HG03045 (cell line): ENCODE measurements around the gene PNPLA4.

Source experiments
- ATAC-seq: cut with Tn5 transposase; IDR thresholded peaks from one replicate; pipeline ENCODE4 v1.9.1; 2021; ENCODE audit warnings: mild to moderate bottlenecking, moderate library complexity; ENCODE audit not compliant: unreplicated experiment

The PNPLA4 gene, protein sequence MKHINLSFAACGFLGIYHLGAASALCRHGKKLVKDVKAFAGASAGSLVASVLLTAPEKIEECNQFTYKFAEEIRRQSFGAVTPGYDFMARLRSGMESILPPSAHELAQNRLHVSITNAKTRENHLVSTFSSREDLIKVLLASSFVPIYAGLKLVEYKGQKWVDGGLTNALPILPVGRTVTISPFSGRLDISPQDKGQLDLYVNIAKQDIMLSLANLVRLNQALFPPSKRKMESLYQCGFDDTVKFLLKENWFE

GRCh38 chrX:7927259-7928167 lies at the start of gene PNPLA4:
Gene PNPLA4, minus strand, starts transcription at chrX:7927413. Its CDS starts 1,294 bp downstream, at chrX:7926119.
- peak; percentile 95 for ATAC-seq

GRCh38 chrX:7972586-7972985 lies 45.4 kb upstream of the PNPLA4 start:
- ATAC-seq, result no peak

GRCh38 chrX:7970428-7970827 lies 43.2 kb upstream of the PNPLA4 start:
- no peak for ATAC-seq

- ATAC-seq, result no peak
Observed at GRCh38 chrX:7965436-7965835, 38.2 kb upstream of the PNPLA4 start.

DNA sequence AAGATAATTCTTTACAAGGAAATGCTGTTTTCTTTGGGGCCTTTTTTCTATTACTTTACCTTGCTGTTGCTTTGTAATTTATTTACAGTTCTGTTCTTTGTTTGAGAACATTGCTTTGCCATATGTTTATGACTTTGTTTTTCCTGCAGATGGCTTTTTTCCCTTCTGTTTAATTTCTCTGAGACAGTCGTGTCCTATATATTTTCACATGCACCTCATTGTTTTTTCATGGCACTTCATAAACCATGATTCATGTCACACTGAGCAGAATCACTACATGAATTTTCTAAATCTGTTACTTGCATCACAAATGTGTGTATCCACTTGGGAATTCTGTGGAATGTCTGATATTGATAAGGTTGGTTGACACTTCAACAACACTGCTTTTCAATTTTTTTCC lies 33.0 kb upstream of the PNPLA4 start:
- no peak for ATAC-seq

GRCh38 chrX:7953446-7953845 lies 26.2 kb upstream of the PNPLA4 start:
- no peak for ATAC-seq

DNA sequence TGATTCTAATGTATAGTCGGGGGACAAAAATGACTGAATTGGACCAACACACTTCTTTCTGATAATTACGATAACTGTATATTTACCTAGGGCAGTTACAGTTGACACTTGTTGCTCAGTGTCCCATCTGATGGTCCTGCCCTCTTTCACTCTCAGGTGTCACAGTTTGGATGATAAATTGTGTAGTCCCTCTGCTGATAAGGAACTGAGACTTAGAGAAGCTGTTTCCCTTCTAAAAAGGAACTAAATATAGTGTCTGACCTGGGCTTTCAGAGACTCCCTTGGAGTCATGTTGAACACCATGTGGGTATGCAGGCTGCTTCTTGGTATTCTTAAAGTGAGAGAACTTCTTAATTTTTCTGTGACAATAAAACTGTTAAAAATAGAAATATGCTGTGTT lies 23.7 kb upstream of the PNPLA4 start:
- ATAC-seq, result peak; percentile 71

DNA sequence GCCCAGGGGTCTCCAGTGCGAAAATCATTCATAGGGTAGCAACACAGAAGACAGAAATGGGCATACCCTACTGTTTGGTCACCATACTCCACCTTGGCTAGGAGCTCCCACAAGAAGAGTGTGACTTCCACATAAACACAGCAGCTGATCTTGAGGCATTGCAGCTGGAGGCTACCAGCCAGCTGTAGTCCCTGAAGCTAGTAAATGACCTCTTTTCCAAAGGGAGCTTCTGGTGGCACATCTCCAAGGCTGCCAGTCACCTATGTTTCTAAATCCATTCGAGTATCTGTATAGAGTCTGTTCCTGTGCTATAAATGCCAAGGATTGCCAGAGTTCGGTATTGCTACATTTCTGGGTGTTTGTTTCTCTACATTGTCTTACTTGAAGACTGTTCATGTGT lies 21.3 kb upstream of the PNPLA4 start:
- no peak for ATAC-seq

DNA sequence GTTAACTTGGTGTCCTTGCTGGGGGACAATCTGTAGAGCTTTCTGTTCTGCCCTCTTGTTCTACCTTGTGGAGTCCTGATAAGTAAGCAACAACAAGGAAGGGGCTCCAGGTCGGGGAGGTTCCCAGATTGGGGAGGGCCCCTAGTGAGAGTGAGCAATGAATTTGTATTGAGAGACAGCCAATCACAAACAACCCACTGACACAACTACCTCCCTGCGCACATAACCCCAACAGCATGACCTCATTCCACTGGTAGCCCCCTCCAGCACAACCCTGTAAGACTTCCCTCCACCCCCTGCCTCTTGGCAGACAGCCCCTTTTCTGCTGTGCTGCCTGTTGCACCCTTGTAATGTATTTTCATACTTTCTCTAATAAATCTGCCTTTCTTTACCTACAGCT lies 19.7 kb upstream of the PNPLA4 start:
- no peak for ATAC-seq

DNA sequence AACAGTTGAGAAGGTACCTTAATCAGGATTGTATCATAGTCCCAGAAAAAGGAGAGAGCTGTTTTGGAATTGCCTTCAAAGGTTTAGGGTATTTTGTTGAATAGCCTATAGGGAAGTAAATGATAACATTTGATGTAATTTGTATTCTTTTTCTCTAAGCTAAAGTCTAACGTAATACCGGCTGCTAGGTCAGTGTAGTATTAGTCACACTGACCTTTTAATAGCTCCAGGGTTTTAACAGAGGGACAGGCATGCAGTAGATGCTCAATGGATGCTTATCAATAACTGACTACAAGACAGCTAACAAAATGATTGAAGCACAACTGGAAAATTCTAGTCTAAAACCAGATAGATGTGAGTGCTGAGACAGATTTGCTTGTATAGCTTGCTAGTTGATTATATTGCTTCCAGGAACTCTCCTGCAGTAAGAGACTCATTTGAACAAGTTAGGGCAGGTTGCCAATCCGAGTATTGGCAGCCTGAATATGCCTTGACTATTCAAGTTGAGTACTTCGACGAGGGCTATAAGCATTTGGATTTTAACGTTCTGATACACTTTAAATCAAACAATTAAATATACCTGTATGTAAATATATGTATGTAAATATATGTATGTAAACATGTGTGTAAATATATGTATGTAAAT lies 16.5 kb upstream of the PNPLA4 start:
- no peak for ATAC-seq

DNA sequence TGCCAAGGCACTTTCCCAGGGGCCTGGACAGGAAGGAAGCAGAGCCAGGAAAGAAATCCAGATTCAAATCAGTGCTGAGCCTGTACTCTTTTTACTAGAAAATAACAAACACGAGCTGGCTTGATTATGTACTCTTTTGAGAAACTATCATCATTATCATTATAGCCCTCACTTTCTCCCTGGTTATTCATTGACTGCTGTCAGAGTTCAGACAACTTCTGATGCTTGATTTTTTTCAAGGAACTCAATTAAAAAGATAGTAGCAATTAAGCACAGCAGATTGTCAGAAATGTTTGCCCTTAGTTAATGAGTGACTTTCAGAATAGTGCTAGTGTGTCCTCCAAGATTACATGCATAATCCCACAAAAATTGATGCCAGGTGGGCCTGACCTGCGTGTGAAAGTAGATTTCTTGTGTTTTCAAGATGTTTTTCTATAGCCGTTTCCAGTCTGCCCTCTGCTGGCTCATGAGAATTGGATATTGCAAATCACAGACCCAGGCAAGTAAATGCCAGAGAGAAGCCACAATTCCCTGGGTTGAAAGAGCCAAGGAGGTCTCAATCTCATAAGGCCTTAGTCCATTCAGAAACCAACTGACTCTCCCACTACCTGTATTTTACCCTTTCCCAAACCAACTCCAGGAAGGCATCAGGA lies 14.3 kb upstream of the PNPLA4 start:
- no peak for ATAC-seq

DNA sequence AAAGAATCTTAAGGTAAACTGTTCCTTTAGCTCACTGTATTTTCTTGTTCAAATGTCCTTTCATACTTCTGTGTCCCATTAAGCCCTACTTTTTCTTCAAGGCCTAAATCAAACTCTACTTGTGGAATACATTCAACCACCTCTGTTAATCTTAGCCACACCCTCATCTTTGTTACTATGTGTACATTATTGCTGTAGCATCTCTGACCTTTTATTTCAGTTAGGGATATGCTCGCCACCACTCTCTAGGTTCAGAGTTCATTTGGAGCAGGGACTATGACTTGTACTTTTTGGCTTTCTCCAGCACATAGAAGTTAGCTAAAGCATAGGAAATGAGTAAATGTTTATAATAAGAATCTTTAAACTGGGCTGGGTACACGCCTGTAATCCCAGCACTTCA lies 6.8 kb upstream of the PNPLA4 start:
- ATAC-seq, result no peak

DNA sequence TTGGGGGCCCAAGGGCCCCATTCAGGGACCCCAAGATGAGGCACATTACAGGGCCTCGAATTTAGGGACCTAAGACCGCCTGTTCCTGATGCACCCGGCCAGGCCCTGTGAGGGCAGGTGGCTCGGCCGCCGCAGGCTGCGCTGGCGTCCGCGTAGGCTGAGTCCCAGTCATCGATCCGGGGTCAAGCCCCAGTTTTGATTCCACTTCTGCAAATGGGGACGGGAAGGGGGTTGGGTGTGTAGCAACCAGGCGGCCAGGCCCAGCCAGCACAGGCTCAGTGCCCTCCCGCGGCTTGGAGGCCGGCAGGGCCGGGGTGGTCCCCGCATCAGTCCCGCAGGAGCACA lies 327 bp downstream of the PNPLA4 start:
- ATAC-seq, result peak; percentile 52

DNA sequence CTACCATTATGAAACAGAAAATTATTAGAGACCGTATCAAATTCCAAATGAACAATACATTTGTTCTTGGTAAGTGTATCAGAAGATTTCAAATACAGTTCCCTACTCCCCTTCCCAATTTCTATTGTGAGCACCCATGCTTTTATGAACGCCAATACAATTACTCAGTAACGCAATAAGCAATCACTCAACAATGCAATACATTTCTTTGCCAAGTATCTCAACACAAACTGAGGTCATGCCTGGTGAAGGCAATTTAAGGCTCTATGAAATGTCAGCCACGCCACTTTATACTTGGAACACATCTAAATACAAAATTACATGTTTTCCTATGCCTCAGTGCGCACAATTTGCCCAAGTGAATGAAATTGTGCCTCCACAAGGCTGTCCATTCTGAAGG lies 712 bp downstream of the PNPLA4 start:
- ATAC-seq, result no peak

- ATAC-seq, result no peak
Observed at GRCh38 chrX:7925867-7926472, 1.2 kb downstream of the PNPLA4 start.

DNA sequence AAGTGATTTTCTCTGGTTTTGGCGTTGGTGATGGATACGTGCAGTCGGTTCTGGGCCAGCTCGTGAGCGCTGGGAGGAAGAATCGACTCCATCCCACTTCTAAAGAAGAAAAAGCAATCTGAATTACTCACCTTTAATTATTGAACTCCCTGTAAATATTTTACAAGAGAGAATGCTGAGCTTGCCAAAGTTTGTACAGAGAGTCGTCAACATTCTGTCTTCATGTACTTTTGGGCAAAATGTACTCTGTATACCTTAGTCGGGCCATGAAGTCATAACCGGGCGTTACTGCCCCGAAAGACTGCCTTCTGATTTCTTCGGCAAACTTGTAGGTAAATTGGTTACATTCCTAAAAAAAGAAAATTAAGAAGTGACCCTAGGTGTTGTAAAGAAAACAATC lies 5.5 kb downstream of the PNPLA4 start:
- ATAC-seq, result no peak

DNA sequence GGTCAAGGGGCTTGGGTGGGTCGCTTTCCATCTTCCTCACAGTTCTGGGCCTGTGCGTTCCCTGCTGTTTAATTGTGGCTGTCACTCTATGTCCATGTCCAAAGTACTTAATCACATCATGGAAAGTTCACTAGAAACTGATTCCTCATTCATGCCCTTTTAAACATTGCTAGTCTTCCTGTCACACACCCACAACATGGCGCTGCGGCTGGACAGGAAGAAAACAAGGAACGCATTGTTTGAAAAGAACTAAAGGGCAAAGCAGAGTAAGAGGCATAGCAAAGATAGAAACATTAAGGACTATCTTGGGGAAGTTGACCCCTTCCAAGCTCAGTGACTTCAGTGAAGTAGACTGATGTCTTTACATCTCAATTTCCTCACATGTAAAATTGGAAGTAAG lies 18.4 kb downstream of the PNPLA4 start:
- no peak for ATAC-seq

GRCh38 chrX:7904562-7904961 lies 22.7 kb downstream of the PNPLA4 start:
- ATAC-seq, result no peak

DNA sequence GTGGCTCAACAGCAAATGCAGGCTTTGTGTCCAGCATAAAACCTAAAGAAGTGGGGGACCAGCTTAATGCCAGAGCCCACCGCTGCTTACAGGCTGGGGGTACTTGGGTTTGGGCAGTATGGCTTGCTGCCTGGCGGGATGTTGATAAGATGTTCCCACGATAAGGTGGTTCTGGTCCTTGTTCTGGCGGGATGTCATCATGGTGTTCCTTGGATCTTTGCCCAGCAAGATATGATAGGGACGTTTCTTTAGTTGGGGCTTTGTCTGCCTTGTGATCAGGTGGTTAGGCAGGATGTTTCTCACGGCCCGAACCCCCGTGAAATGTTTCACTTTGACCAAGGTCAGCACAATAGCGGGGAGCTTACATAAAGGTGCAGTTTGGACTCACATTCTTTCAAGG lies 35.3 kb downstream of the PNPLA4 start:
- ATAC-seq, result no peak

DNA sequence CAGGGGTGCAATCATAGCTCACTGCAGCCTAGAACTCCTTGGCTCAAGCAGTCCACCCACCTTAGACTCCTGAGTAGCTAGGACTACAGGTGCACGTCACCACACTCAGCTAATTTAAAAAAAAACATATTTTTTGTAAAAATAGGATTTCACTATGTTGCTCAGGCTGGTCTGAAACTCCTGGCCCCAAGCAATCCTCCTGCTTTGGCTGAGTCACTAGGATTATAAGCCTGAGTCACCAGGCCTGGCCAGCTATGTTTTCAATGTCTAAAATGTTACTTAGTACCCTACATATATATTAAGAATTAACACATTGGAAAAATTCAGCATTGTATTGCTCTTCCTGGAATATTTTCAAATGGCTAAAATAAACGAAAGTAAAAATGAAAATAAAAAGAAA lies 37.5 kb downstream of the PNPLA4 start:
- ATAC-seq, result no peak

DNA sequence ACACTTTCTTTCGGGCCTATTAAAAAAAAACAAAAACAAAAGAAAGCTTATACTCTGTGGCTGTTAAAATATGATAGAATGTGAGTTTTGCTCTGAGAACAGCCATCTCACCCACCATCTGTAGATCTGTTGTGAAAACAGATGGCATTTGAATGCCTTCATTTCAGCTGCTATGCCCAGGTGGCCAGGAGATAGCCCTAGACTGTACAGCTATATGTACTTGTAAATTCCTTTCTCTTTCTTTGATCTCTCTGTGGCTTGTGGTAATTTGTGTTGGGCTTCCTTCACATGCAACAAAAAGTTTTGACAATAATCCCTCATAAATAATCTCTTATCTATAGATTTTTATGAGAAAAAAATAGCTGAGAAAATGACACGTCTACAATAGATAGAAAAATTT lies 38.1 kb downstream of the PNPLA4 start:
- ATAC-seq, result no peak
